SK-N-SH treated with all-trans-retinoic acid at 6 μM for 48 hours (cell line): ENCODE data around the gene RTN4R.

Source experiments
- ATAC-seq: fragments of 200-7000 bp; cut with Tn5 transposase; 3 replicates; pipeline ENCODE4 v1.9.1; 2020; ENCODE audit warnings: mild to moderate bottlenecking, moderate library complexity
- ARNTL ChIP-seq: fragments of 450-650 bp; formaldehyde crosslinking; IDR thresholded peaks from 2 replicates; pipeline ENCODE4 v1.5.0; 2020; ENCODE audit warnings: low read depth, mild to moderate bottlenecking, moderate library complexity, borderline replicate concordance
- BACH2 ChIP-seq: fragments of 250-450 bp; sonication (Bioruptor Pico); IDR thresholded peaks from 2 replicates; pipeline ENCODE4 v1.9.0; 2021; ENCODE audit warnings: mild to moderate bottlenecking, borderline replicate concordance
- CSDC2 ChIP-seq: fragments of 250-450 bp; sonication (Bioruptor Pico); IDR thresholded peaks from 2 replicates; pipeline ENCODE4 v1.5.0; 2020; ENCODE audit warnings: mild to moderate bottlenecking, moderate library complexity
- ESRRG ChIP-seq: fragments of 250-450 bp; sonication (Bioruptor Pico); IDR thresholded peaks from 2 replicates; pipeline ENCODE4 v1.6.1; 2021; ENCODE audit warnings: mild to moderate bottlenecking
- GLIS3 ChIP-seq: fragments of 250-450 bp; sonication (Bioruptor Pico); IDR thresholded peaks from 2 replicates; pipeline ENCODE4 v1.5.0; 2020; ENCODE audit warnings: mild to moderate bottlenecking, moderate library complexity
- ISL1 ChIP-seq: fragments of 250-450 bp; sonication (Bioruptor Pico); IDR thresholded peaks from 2 replicates; pipeline ENCODE4 v2.1.2; 2022; ENCODE audit warnings: mild to moderate bottlenecking, moderate library complexity
- OSR1 ChIP-seq: fragments of 250-450 bp; sonication (Bioruptor Pico); IDR thresholded peaks from 2 replicates; pipeline ENCODE4 v1.8.0; 2022; ENCODE audit warnings: moderate library complexity, mild to moderate bottlenecking, inconsistent platforms
- PPARA ChIP-seq: fragments of 250-450 bp; sonication (Bioruptor Pico); IDR thresholded peaks from 2 replicates; pipeline ENCODE4 v1.5.0; 2020; ENCODE audit warnings: mild to moderate bottlenecking, borderline replicate concordance
- RARB ChIP-seq: fragments of 250-450 bp; sonication (Bioruptor Pico); IDR thresholded peaks from 2 replicates; pipeline ENCODE4 v1.8.0; 2021; ENCODE audit warnings: mild to moderate bottlenecking, moderate library complexity
- SNAI2 ChIP-seq: fragments of 250-450 bp; sonication (Bioruptor Pico); IDR thresholded peaks from 2 replicates; pipeline ENCODE4 v1.5.0; 2020; ENCODE audit warnings: mild to moderate bottlenecking, moderate library complexity
- TCF4 ChIP-seq: fragments of 250-450 bp; sonication (Bioruptor Pico); IDR thresholded peaks from 2 replicates; pipeline ENCODE4 v1.8.0; 2021; ENCODE audit warnings: mild to moderate bottlenecking, moderate library complexity, borderline replicate concordance
- TOX ChIP-seq: fragments of 250-450 bp; sonication (Bioruptor Pico); IDR thresholded peaks from 2 replicates; pipeline ENCODE4 v1.8.0; 2021; ENCODE audit warnings: mild to moderate bottlenecking, moderate library complexity, borderline replicate concordance
- TSHZ2 ChIP-seq: fragments of 250-450 bp; sonication (Bioruptor Pico); IDR thresholded peaks from 2 replicates; pipeline ENCODE4 v1.5.0; 2020; ENCODE audit warnings: mild to moderate bottlenecking, moderate library complexity
- ZC3H10 ChIP-seq: fragments of 250-450 bp; sonication (Bioruptor Pico); IDR thresholded peaks from 2 replicates; pipeline ENCODE4 v1.5.1; 2021; ENCODE audit warnings: mild to moderate bottlenecking, moderate library complexity
- ZFP3 ChIP-seq: fragments of 250-450 bp; sonication (Bioruptor Pico); IDR thresholded peaks from 2 replicates; pipeline ENCODE4 v1.5.0; 2020; ENCODE audit warnings: mild to moderate bottlenecking, moderate library complexity
- ZNF565 ChIP-seq: fragments of 450-650 bp; formaldehyde crosslinking; conservative IDR thresholded peaks from 2 replicates; pipeline ENCODE4 v1.5.0; 2020; ENCODE audit warnings: low read depth, mild to moderate bottlenecking, moderate library complexity
- ZNF70 ChIP-seq: fragments of 450-650 bp; formaldehyde crosslinking; IDR thresholded peaks from 2 replicates; pipeline ENCODE4 v1.5.0; 2020; ENCODE audit warnings: mild to moderate bottlenecking, moderate library complexity
- ZNF8 ChIP-seq: fragments of 450-650 bp; formaldehyde crosslinking; IDR thresholded peaks from 2 replicates; pipeline ENCODE4 v1.5.0; 2020; ENCODE audit warnings: mild to moderate bottlenecking, moderate library complexity
- TF ChIP-seq, protein P1 (sequence below): fragments of 250-450 bp; sonication (Bioruptor Pico); IDR thresholded peaks from 2 replicates; pipeline ENCODE4 v1.8.0; 2020; ENCODE audit warnings: mild to moderate bottlenecking, moderate library complexity, borderline replicate concordance
- TF ChIP-seq, protein P2 (sequence below): fragments of 250-450 bp; sonication (Bioruptor Pico); IDR thresholded peaks from 2 replicates; pipeline ENCODE4 v1.5.1; 2021; ENCODE audit warnings: mild to moderate bottlenecking, moderate library complexity
- TF ChIP-seq, protein P3 (sequence below): fragments of 250-450 bp; sonication (Bioruptor Pico); IDR thresholded peaks from 2 replicates; pipeline ENCODE4 v1.5.1; 2020; ENCODE audit warnings: low read depth, mild to moderate bottlenecking, moderate library complexity

The RTN4R gene

DNA sequence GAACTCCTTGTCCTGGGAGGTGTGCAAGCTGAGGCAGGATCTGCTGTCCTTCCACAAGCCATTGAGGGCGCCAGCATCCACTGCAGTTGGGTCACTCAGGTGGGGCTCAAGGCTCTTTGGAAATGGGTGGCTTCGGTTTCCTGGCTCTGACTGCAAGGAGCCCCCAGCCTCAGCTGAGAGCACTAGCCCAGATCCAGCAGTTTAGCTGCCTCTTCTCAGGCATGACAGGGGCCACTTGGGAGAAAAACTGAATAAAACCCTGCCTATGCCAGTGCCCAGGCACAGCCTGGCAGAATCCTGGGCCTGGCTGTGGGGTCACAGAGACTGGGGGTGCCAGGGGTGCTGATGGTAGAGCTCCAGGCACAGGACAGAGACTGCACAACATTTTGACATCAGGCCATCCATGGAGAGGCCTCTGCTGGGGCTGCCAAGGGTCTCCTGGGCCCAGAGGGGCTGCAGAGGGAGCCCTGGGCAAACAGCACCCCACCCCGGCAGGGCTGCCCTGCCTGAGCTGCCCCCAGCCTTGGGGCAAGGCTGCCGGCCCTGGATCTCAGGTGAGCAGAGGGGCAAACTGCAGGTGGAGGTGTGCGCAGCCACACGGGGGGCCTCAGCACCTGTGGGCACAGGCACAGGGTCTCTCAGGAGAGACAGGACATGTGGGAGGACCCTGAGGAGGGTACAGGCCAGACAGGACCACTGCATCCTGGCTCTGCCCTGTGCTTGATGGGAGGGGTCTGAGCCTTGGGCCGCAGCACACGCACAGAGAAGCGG lies 28.3 kb downstream of the RTN4R start (continued):
- TF ChIP-seq OSR1 (CRISPR knock-in tag): no peak
- no peak for TF ChIP-seq TCF4
- TF ChIP-seq ZNF8 (CRISPR knock-in tag): no peak

- TF ChIP-seq BACH2 (no peak), ZNF8 (CRISPR knock-in tag) (no peak), ZNF70 (CRISPR knock-in tag) (no peak), ZNF565 (CRISPR knock-in tag) (no peak), GLIS3 (CRISPR knock-in tag) (no peak), PPARA (no peak)
- ATAC-seq: no peak
Observed at GRCh38 chr22:20238901-20239675, 29.0 kb downstream of the RTN4R start.

DNA sequence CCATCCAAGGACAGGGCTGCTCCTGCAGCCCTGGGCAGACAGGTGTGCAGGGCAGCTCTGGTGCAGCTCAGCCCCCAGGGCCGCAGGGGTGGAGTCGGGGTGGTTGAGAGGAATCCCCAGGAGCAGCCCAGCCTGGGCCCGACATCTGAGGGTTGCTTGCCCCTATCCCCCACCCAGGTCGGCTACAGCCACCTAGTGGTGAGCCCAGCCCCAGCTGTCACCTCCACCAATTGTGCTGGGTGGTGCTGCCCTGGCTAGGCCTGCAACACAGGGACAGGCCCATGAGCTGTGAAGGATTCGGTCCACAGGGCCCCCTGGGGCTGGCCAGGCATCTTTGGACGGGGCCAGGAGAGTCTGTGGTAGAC lies 29.6 kb downstream of the RTN4R start:
- peak; percentile 74 for ATAC-seq
- TF ChIP-seq ESRRG (CRISPR knock-in tag): no peak
- TF ChIP-seq ISL1 (CRISPR knock-in tag): no peak

DNA sequence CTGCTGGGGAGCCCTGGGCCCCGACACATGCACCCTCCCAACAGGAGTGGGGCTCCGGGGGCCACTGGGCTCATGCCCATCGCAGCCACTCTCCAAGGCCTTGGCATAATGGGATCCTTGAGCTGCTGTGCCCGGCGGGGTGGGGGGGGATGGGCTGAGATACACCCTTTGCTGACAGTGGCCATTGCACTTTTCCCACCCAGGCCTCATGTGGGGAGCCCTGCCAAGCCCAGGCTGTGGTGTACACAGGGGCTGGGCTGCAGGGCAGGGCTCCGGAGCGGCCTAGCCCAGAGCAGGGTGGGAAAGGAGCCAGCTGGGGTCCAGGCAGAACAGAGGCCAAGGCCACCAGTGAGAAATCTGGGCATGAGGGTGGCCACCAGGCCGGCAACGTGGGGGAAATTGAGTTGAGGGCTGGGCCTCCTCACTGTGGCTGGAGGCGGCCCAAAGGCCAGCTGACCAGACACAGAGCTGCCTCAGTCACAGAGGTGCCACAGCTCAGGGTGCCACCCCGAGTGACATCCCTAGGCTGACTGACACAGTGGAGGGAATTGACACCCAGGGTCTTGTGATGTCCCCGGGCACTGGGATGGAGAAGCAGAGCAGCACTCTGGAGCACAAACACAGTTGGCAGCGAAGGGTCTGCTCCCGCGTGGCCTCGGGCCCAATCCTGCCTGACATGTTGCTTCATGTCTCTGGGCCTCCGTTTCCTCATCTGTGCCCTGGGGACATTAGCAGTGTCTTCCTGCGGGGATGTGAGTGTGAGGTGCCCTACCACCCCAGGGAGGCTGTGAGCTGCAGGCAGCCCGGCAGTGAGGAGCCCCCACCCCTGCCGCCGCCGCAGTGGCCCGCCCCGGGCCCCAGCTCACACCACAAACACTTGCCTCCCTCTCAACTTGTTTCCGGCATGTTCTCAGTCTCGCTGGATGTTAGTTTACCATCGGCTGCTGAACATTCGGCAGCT lies 30.4 kb downstream of the RTN4R start:
- TF ChIP-seq ZC3H10 (CRISPR knock-in tag) (no peak), TOX (CRISPR knock-in tag) (no peak), TSHZ2 (CRISPR knock-in tag) (no peak), ARNTL (no peak), OSR1 (CRISPR knock-in tag) (no peak), GLIS3 (CRISPR knock-in tag) (no peak), CSDC2 (CRISPR knock-in tag) (no peak), ESRRG (CRISPR knock-in tag) (no peak), ZNF70 (CRISPR knock-in tag) (no peak), BACH2 (no peak), ZFP3 (no peak), ZNF8 (CRISPR knock-in tag) (no peak), TCF4 (no peak), SNAI2 (CRISPR knock-in tag) (no peak), PPARA (no peak), RARB (CRISPR knock-in tag) (no peak), ISL1 (CRISPR knock-in tag) (no peak)
- TF ChIP-seq, protein P1, sequence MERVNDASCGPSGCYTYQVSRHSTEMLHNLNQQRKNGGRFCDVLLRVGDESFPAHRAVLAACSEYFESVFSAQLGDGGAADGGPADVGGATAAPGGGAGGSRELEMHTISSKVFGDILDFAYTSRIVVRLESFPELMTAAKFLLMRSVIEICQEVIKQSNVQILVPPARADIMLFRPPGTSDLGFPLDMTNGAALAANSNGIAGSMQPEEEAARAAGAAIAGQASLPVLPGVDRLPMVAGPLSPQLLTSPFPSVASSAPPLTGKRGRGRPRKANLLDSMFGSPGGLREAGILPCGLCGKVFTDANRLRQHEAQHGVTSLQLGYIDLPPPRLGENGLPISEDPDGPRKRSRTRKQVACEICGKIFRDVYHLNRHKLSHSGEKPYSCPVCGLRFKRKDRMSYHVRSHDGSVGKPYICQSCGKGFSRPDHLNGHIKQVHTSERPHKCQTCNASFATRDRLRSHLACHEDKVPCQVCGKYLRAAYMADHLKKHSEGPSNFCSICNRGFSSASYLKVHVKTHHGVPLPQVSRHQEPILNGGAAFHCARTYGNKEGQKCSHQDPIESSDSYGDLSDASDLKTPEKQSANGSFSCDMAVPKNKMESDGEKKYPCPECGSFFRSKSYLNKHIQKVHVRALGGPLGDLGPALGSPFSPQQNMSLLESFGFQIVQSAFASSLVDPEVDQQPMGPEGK (CRISPR knock-in tag): no peak
- TF ChIP-seq, protein P2, sequence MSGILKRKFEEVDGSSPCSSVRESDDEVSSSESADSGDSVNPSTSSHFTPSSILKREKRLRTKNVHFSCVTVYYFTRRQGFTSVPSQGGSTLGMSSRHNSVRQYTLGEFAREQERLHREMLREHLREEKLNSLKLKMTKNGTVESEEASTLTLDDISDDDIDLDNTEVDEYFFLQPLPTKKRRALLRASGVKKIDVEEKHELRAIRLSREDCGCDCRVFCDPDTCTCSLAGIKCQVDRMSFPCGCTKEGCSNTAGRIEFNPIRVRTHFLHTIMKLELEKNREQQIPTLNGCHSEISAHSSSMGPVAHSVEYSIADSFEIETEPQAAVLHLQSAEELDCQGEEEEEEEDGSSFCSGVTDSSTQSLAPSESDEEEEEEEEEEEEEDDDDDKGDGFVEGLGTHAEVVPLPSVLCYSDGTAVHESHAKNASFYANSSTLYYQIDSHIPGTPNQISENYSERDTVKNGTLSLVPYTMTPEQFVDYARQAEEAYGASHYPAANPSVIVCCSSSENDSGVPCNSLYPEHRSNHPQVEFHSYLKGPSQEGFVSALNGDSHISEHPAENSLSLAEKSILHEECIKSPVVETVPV: no peak
- TF ChIP-seq, protein P3, sequence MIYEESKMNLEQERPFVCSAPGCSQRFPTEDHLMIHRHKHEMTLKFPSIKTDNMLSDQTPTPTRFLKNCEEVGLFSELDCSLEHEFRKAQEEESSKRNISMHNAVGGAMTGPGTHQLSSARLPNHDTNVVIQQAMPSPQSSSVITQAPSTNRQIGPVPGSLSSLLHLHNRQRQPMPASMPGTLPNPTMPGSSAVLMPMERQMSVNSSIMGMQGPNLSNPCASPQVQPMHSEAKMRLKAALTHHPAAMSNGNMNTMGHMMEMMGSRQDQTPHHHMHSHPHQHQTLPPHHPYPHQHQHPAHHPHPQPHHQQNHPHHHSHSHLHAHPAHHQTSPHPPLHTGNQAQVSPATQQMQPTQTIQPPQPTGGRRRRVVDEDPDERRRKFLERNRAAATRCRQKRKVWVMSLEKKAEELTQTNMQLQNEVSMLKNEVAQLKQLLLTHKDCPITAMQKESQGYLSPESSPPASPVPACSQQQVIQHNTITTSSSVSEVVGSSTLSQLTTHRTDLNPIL (CRISPR knock-in tag): no peak
- ATAC-seq: no peak
